ENCODE data around the gene PALS1.
"Not testable (repeated sequence)": the region's sequence is repeated elsewhere in the genome, so short reads cannot be mapped to it uniquely, and the experiment has no call there.

The PALS1 gene

GRCh38 chr14:67270933-67271332, 29.7 kb downstream of the PALS1 start:
- H3K4me3 ChIP-seq (ENCODE audit: low read depth, low read length) = no peak overlapping the region
- H3K27ac ChIP-seq (ENCODE audit: low read depth, low read length) = no peak overlapping the region
- no peaks in the 10 kb centered on the region for H3K27me3 ChIP-seq (ENCODE audit: insufficient read depth, low read length)
- H3K4me1 ChIP-seq (ENCODE audit: control insufficient read depth, insufficient read depth, low read length, unreplicated experiment) = peaks cover 25% of the 10 kb centered on the region
- no peak overlapping the region for H2AFZ ChIP-seq (ENCODE audit: low read length, unreplicated experiment)
- H3K36me3 ChIP-seq (ENCODE audit: insufficient read depth, low read length) = no peaks in the 10 kb centered on the region
- H3K79me2 ChIP-seq (ENCODE audit: control insufficient read depth, insufficient read depth, low read length, unreplicated experiment) = peaks cover 44% of the 10 kb centered on the region

DNA sequence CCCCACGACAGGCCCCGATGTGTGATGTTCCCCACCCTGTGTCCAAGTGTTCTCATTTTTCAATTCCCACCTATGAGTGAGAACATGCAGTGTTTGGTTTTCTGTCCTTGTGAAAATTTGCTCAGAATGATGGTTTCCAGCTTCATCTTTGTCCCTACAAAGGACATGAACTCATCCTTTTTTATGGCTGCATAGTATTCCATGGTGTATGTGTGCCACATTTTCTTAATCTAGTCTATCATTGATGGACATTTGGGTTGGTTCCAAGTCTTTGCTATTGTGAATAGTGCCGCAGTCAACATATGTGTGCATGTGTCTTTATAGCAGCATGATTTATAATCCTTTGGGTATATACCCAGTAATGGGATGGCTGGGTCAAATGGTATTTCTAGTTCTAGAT, 32.0 kb downstream of the PALS1 start:
- H3K27me3 ChIP-seq (ENCODE audit: insufficient read depth, low read length); H2AFZ ChIP-seq (ENCODE audit: low read length, unreplicated experiment); H3K36me3 ChIP-seq (ENCODE audit: insufficient read depth, low read length); H3K4me3 ChIP-seq (ENCODE audit: low read depth, low read length); H3K27ac ChIP-seq (ENCODE audit: low read depth, low read length): not testable (repeated sequence)
- peaks cover 53% of the 10 kb centered on the region for H3K79me2 ChIP-seq (ENCODE audit: control insufficient read depth, insufficient read depth, low read length, unreplicated experiment)
- peaks cover 18% of the 10 kb centered on the region for H3K4me1 ChIP-seq (ENCODE audit: control insufficient read depth, insufficient read depth, low read length, unreplicated experiment)

GRCh38 chr14:67276131-67276530, 34.9 kb downstream of the PALS1 start:
- Histone ChIP-seq H3K27ac (ENCODE audit: low read depth, low read length) (no peak overlapping the region), H3K36me3 (ENCODE audit: insufficient read depth, low read length) (no peaks in the 10 kb centered on the region), H3K4me3 (ENCODE audit: low read depth, low read length) (no peak overlapping the region), H3K27me3 (ENCODE audit: insufficient read depth, low read length) (no peaks in the 10 kb centered on the region), H3K4me1 (ENCODE audit: control insufficient read depth, insufficient read depth, low read length, unreplicated experiment) (peaks cover 4% of the 10 kb centered on the region), H3K79me2 (ENCODE audit: control insufficient read depth, insufficient read depth, low read length, unreplicated experiment) (peaks cover 36% of the 10 kb centered on the region), H2AFZ (ENCODE audit: low read length, unreplicated experiment) (no peak overlapping the region)

GRCh38 chr14:67280506-67280905, 39.3 kb downstream of the PALS1 start:
- Histone ChIP-seq H3K27me3 (ENCODE audit: insufficient read depth, low read length) (no peaks in the 10 kb centered on the region), H2AFZ (ENCODE audit: low read length, unreplicated experiment) (no peak overlapping the region), H3K4me3 (ENCODE audit: low read depth, low read length) (no peak overlapping the region), H3K79me2 (ENCODE audit: control insufficient read depth, insufficient read depth, low read length, unreplicated experiment) (peaks cover 29% of the 10 kb centered on the region), H3K4me1 (ENCODE audit: control insufficient read depth, insufficient read depth, low read length, unreplicated experiment) (peaks cover 4% of the 10 kb centered on the region), H3K36me3 (ENCODE audit: insufficient read depth, low read length) (no peaks in the 10 kb centered on the region; the same call in 1 of the 2 replicates), H3K27ac (ENCODE audit: low read depth, low read length) (no peak overlapping the region)

- H3K27ac ChIP-seq (ENCODE audit: low read depth, low read length) = no peak overlapping the region
- no peaks in the 10 kb centered on the region; the same call in 1 of the 2 replicates for H3K36me3 ChIP-seq (ENCODE audit: insufficient read depth, low read length)
Measured at GRCh38 chr14:67285876-67286452, 44.7 kb downstream of the PALS1 start.

More at GRCh38 chr14:67285876-67286452, 44.7 kb downstream of the PALS1 start:
- H3K4me3 ChIP-seq (ENCODE audit: low read depth, low read length) = no peak overlapping the region
- H3K27me3 ChIP-seq (ENCODE audit: insufficient read depth, low read length) = no peaks in the 10 kb centered on the region
- H3K79me2 ChIP-seq (ENCODE audit: control insufficient read depth, insufficient read depth, low read length, unreplicated experiment) = no peaks in the 10 kb centered on the region
- no peak overlapping the region for H2AFZ ChIP-seq (ENCODE audit: low read length, unreplicated experiment)
- no peaks in the 10 kb centered on the region for H3K4me1 ChIP-seq (ENCODE audit: control insufficient read depth, insufficient read depth, low read length, unreplicated experiment)
